ENCODE results near the gene PRPF4.

DNA sequence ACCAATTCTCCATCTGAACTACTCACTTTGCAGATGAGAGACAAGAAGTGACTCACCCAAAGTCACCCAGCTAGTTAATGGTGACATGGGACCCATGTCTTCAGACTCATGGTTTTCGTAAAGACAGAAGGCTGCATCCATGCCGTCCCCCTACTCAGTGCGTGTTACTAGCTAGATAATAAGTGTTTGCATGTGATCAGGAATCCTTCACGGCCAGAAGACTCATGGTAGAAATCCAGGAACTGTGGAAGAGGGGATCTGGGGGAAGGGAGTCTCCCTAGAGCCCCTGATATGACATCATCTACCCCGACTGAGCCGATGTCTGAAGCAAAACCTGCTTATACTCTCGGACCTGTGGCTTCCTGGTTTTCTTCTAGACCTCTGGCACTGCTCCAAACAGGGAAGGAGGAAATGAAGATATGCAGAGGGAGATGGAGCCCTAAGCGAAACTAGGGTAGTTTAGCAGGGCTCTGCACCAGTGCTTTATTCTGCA lies 24.4 kb downstream of the PRPF4 start:
- TF ChIP-seq, protein P1, sequence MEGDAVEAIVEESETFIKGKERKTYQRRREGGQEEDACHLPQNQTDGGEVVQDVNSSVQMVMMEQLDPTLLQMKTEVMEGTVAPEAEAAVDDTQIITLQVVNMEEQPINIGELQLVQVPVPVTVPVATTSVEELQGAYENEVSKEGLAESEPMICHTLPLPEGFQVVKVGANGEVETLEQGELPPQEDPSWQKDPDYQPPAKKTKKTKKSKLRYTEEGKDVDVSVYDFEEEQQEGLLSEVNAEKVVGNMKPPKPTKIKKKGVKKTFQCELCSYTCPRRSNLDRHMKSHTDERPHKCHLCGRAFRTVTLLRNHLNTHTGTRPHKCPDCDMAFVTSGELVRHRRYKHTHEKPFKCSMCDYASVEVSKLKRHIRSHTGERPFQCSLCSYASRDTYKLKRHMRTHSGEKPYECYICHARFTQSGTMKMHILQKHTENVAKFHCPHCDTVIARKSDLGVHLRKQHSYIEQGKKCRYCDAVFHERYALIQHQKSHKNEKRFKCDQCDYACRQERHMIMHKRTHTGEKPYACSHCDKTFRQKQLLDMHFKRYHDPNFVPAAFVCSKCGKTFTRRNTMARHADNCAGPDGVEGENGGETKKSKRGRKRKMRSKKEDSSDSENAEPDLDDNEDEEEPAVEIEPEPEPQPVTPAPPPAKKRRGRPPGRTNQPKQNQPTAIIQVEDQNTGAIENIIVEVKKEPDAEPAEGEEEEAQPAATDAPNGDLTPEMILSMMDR (conservative IDR thresholded peaks at IDR 0.05; ENCODE audit: low read length), result no peak
- TF ChIP-seq EZH2phosphoT487 (IDR thresholded peaks at IDR 0.05; ENCODE audit: borderline replicate concordance), result no peak
